GM18873 (cell line): ENCODE data around the gene VDAC1.
"Not testable (repeated sequence)": the region's sequence is repeated elsewhere in the genome, so short reads cannot be mapped to it uniquely, and the experiment has no call there.

Experiments used
- ATAC-seq: cut with Tn5 transposase; IDR thresholded peaks from one replicate; pipeline ENCODE4 v1.9.1; 2021; ENCODE audit warnings: mild to moderate bottlenecking, moderate library complexity, moderate number of reproducible peaks; ENCODE audit not compliant: unreplicated experiment, low FRiP score

VDAC1 gene

GRCh38 chr5:134004626-134005416, at the start of gene VDAC1:
VDAC1 (minus strand) TSS chr5:134004975; CDS start chr5:133993012, 11,963 bp downstream.
- ATAC-seq, result peak; percentile 50

- no peak for ATAC-seq
These were observed 49.1 kb upstream of the VDAC1 start for GRCh38 chr5:134053840-134054338.

- ATAC-seq, result no peak
These were observed 48.6 kb upstream of the VDAC1 start for GRCh38 chr5:134053314-134053839.

GRCh38 chr5:134051305-134051704, 46.5 kb upstream of the VDAC1 start:
- no peak for ATAC-seq

GRCh38 chr5:134048864-134049263, 44.1 kb upstream of the VDAC1 start:
- no peak for ATAC-seq

GRCh38 chr5:134047687-134048056, 42.9 kb upstream of the VDAC1 start:
- ATAC-seq, result no peak

GRCh38 chr5:134046801-134047686, 42.3 kb upstream of the VDAC1 start:
- ATAC-seq, result no peak

GRCh38 chr5:134046330-134046729, 41.6 kb upstream of the VDAC1 start:
- no peak for ATAC-seq

- ATAC-seq, result no peak
These were observed 39.3 kb upstream of the VDAC1 start for GRCh38 chr5:134043793-134044792.

GRCh38 chr5:134041570-134042411, 37.0 kb upstream of the VDAC1 start:
- ATAC-seq, result no peak

- ATAC-seq, result no peak
These were observed 33.4 kb upstream of the VDAC1 start for GRCh38 chr5:134038138-134038537.

GRCh38 chr5:134037160-134037559, 32.4 kb upstream of the VDAC1 start:
- ATAC-seq, result no peak

GRCh38 chr5:134034326-134034725, 29.6 kb upstream of the VDAC1 start:
- no peak for ATAC-seq

- ATAC-seq, result not testable (repeated sequence)
These were observed 25.7 kb upstream of the VDAC1 start for GRCh38 chr5:134030303-134030964.

- no peak for ATAC-seq
These were observed 24.4 kb upstream of the VDAC1 start for GRCh38 chr5:134029156-134029555.

GRCh38 chr5:134028496-134028895, 23.7 kb upstream of the VDAC1 start:
- no peak for ATAC-seq

GRCh38 chr5:134027288-134027615, 22.5 kb upstream of the VDAC1 start:
- ATAC-seq, result no peak

- ATAC-seq, result no peak
These were observed 21.9 kb upstream of the VDAC1 start for GRCh38 chr5:134026521-134027287.
